Skeletal muscle tissue (tissue), 4 donors: ENCODE measurements around the gene ACP5. TPM values are rescaled to one million over a fixed set of nuclear protein-coding genes. Genes with fewer than 3 reads are reported as not detected.

Experiments
- H3K27ac ChIP-seq: one replicate; pipeline ENCODE4 v1.7.0; 2013; ENCODE audit warnings: mild to moderate bottlenecking, low read depth, low read length, inconsistent platforms
- H3K27me3 ChIP-seq, 3 donors: one replicate each; pipeline ENCODE4 v1.7.0; 2013; ENCODE audit warnings: low read length in 3 of 3; ENCODE audit not compliant: control insufficient read depth in 3 of 3, insufficient read depth in 3 of 3
- H3K36me3 ChIP-seq, 3 donors: one replicate each; pipeline ENCODE4 v1.7.0; 2013; ENCODE audit warnings: low read length in 3 of 3; ENCODE audit not compliant: control insufficient read depth in 3 of 3, insufficient read depth in 3 of 3
- H3K4me1 ChIP-seq, 3 donors: one replicate each; pipeline ENCODE4 v1.7.0; 2013; ENCODE audit warnings: low read length in 3 of 3, mild to moderate bottlenecking in 3 of 3; ENCODE audit not compliant: control insufficient read depth in 3 of 3, insufficient read depth in 3 of 3
- H3K4me3 ChIP-seq, 3 donors: one replicate each; pipeline ENCODE4 v1.7.0; 2013; ENCODE audit warnings: low read length in 3 of 3
- H3K9ac ChIP-seq, 3 donors: one replicate each; pipeline ENCODE4 v1.7.0; 2013; ENCODE audit warnings: low read length in 3 of 3, mild to moderate bottlenecking in 3 of 3, moderate library complexity in 2 of 3, low read depth in 1 of 3
- H3K9me3 ChIP-seq, 3 donors: one replicate each; pipeline ENCODE4 v1.7.0; 2013; ENCODE audit warnings: low read length in 3 of 3; ENCODE audit not compliant: control insufficient read depth in 3 of 3
- total RNA-seq: library from RNA; depleted of rRNA; stranded (reverse); fragments of >200 nt; gene quantifications from one replicate; pipeline ENCODE4 v1.2.3, GENCODE V29; 2014
- donor health status: Osteomylitis.

Gene ACP5
- total RNA-seq, 1 donor from 2014 or later: 3.7 TPM

- Histone ChIP-seq H3K36me3 (peaks cover 27 to 31% (median 28%) of the 10 kb centered on the region in 3 donors), H3K4me3 (no peak overlapping the region), H3K4me1 (peaks cover 0 to 6% (median 2%) of the 10 kb centered on the region in 3 donors), H3K27ac (peak overlapping the region; percentile 50), H3K9ac (peak overlapping the region in 1 of 3 donors; percentile 40), H3K9me3 (no peaks in the 10 kb centered on the region), H3K27me3 (no peaks in the 10 kb centered on the region)
Measured at GRCh38 chr19:11551603-11552235, 25.7 kb downstream of the ACP5 start.

DNA sequence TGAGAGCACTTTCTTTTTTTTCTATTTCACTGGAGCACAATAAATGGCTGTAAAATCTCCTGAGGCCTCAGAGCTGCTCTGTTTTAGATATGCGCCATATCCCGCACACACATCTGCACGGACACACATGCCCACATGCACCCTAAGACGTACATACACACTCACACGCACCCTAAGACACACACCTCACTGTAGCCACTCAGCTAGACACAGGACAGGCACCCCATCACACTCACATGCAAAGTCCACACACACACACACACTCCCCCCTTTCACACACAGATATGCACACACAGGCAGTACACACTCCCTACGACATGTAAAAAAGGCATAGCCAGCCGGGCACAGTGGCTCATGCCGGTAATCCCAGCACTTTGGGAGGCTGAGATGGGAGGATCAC lies 27.2 kb downstream of the ACP5 start:
- H3K27me3 ChIP-seq: no peaks in the 10 kb centered on the region
- H3K36me3 ChIP-seq: peaks cover 21 to 26% (median 23%) of the 10 kb centered on the region in 3 donors
- no peak overlapping the region for H3K27ac ChIP-seq

GRCh38 chr19:11549386-11549953 lies 28.0 kb downstream of the ACP5 start:
- no peak overlapping the region for H3K27ac ChIP-seq
- no peaks in the 10 kb centered on the region for H3K9me3 ChIP-seq
- no peaks in the 10 kb centered on the region for H3K27me3 ChIP-seq
- no peak overlapping the region for H3K4me3 ChIP-seq
- peaks cover 0 to 2% (median 0%) of the 10 kb centered on the region in 3 donors for H3K4me1 ChIP-seq
- peaks cover 19 to 21% (median 21%) of the 10 kb centered on the region in 3 donors for H3K36me3 ChIP-seq
- H3K9ac ChIP-seq: no peak overlapping the region

More for the DNA sequence above, 27.2 kb downstream of the ACP5 start:
- Histone ChIP-seq H3K4me3 (no peak overlapping the region), H3K9ac (no peak overlapping the region), H3K4me1 (peaks cover 0 to 2% (median 0%) of the 10 kb centered on the region in 3 donors), H3K9me3 (no peaks in the 10 kb centered on the region)

DNA sequence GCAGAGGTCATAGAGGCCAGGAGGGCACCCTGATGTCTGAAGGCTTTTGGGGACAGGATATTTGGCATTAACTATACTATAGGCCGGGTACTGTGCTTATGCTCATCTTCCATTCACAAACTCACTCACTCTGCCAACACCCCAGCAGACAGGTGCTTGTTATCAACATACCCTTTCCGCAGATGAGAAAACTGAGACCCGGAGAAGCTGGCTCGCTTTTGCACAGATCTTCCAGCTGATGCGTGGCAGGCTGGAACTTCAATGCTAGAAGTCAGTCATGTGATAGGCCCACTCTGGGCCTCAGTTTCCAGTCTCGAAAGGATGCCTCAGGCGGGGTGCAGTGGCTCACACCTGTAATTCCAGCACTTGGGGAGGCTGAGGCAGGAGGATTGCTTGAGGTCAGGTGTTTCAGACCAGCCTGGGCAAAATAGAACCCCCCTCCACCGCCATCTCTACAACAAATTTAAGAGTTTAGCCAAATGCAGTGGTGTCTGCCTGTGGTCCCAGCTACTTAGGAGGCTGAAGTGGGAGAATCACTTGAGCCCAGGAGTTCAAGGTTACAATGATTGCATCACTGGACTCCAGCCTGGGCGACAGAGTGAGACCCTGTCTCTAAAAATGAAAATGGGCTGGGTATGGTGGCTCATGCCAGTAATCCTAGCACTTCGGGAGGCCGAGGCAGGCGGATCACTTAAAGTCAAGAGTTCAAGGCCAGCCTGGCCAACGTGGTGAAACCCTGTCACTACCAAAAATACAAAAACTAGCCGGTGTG lies 29.3 kb downstream of the ACP5 start:
- no peak overlapping the region for H3K27ac ChIP-seq
- H3K9ac ChIP-seq: no peak overlapping the region
- no peaks in the 10 kb centered on the region for H3K9me3 ChIP-seq
- peaks cover 0 to 2% (median 0%) of the 10 kb centered on the region in 3 donors for H3K4me1 ChIP-seq
- H3K36me3 ChIP-seq: peaks cover 6 to 8% (median 8%) of the 10 kb centered on the region in 3 donors
- H3K4me3 ChIP-seq: no peak overlapping the region
- H3K27me3 ChIP-seq: no peaks in the 10 kb centered on the region

GRCh38 chr19:11541238-11541637 lies 36.2 kb downstream of the ACP5 start:
- no peaks in the 10 kb centered on the region for H3K9me3 ChIP-seq
- peaks cover 2 to 10% (median 10%) of the 10 kb centered on the region in 3 donors for H3K27me3 ChIP-seq
- peaks cover 6 to 10% (median 8%) of the 10 kb centered on the region in 3 donors for H3K4me1 ChIP-seq
- no peak overlapping the region for H3K4me3 ChIP-seq
- no peaks in the 10 kb centered on the region for H3K36me3 ChIP-seq
- no peak overlapping the region for H3K27ac ChIP-seq
- H3K9ac ChIP-seq: no peak overlapping the region

DNA sequence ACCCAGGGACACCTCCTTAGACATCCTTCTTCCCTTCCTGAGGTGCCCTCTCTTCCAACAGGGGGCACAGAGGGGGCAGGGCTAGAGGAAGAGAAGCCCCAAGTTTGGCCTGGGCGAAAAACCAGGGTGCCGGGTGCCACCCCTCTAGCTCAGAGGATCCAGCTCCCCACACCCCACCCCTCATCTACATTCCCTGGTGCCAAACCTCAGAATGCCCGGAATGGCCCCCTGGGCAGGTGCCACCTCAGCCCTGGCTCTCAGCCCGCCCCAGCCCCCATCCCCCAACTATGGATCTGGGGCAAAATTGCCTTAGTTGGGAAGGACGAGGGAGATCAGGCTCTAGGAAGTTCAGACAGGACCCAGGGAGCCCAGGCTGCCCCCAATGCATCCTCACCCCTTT lies 36.8 kb downstream of the ACP5 start:
- H3K4me1 ChIP-seq: peaks cover 8 to 11% (median 10%) of the 10 kb centered on the region in 3 donors
- H3K9ac ChIP-seq: no peak overlapping the region

GRCh38 chr19:11539495-11540365 lies 37.7 kb downstream of the ACP5 start:
- H3K4me3 ChIP-seq: peak overlapping the region; percentile 42 to 63 (median 51)
- peaks cover 2 to 10% (median 10%) of the 10 kb centered on the region in 3 donors for H3K27me3 ChIP-seq
- H3K4me1 ChIP-seq: peaks cover 11 to 13% (median 12%) of the 10 kb centered on the region in 3 donors
- peak overlapping the region; percentile 73 for H3K27ac ChIP-seq
- H3K9ac ChIP-seq: peak overlapping the region; percentile 57 to 71 (median 64)
- no peaks in the 10 kb centered on the region for H3K36me3 ChIP-seq
- H3K9me3 ChIP-seq: no peaks in the 10 kb centered on the region

More for the DNA sequence above, 36.8 kb downstream of the ACP5 start:
- H3K9me3 ChIP-seq: no peaks in the 10 kb centered on the region
- H3K27ac ChIP-seq: no peak overlapping the region
- no peaks in the 10 kb centered on the region for H3K36me3 ChIP-seq
- no peak overlapping the region for H3K4me3 ChIP-seq
- peaks cover 2 to 10% (median 10%) of the 10 kb centered on the region in 3 donors for H3K27me3 ChIP-seq

DNA sequence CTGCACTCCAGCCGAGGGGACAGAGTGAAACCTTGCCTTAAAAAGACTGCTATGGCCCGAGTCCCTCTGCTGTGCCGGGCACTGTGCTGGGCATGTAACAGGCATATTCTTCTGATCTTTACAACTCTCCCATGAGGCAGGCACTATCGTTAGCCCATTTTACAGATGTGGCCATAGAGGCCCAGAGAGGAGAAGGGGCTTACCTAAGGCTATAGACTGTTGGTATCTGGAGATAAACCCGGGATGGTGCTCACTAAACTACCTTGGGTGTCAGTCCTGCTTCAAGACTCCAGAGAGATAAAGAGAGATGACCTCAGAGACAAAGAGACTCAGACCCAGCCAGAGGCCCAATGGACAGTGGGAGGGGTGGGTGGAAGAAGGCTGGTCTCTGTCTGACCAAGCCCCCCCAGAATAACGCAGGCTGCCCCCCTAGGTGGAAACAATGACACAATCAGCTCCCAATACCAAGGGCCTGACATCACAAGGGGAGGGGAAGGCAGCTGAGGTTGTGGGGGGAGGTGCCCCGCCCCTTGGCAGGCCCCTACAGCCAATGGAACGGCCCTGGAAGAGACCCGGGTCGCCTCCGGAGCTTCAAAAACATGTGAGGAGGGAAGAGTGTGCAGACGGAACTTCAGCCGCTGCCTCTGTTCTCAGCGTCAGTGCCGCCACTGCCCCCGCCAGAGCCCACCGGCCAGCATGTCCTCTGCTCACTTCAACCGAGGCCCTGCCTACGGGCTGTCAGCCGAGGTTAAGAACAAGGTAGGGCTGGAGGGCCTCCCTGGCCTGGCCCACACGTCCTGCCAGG lies 39.0 kb downstream of the ACP5 start, which contains the start of gene CNN1:
Gene CNN1, plus strand, starts transcription at position 620 of the 805 bp plus-strand sequence. Its CDS starts 77 bp downstream, at position 697.
- H3K4me1 ChIP-seq: peaks cover 11 to 13% (median 12%) of the 10 kb centered on the region in 3 donors
- H3K27ac ChIP-seq: peak within 1 kb of the TSS; percentile 73
- peak within 1 kb of the TSS; percentile 57 to 71 (median 64) for H3K9ac ChIP-seq
- no peaks in the 10 kb centered on the region for H3K36me3 ChIP-seq
- peak within 1 kb of the TSS; percentile 42 to 63 (median 51) for H3K4me3 ChIP-seq
- H3K9me3 ChIP-seq: no peaks in the 10 kb centered on the region
- H3K27me3 ChIP-seq: peaks cover 2 to 10% (median 10%) of the 10 kb centered on the region in 3 donors
